ENCODE results near the gene OR2B6. TPM values are rescaled to one million over a fixed set of nuclear protein-coding genes. Genes with fewer than 3 reads are reported as not detected.
"Not testable (repeated sequence)": the region's sequence is repeated elsewhere in the genome, so short reads cannot be mapped to it uniquely, and the experiment has no call there.

The OR2B6 gene
- total RNA-seq = not detected

- Mint-ChIP-seq H3K27ac (no peak within 1 kb of the TSS), H3K9me3 (no peaks in the 10 kb centered on the region), H3K4me3 (no peak within 1 kb of the TSS), H3K4me1 (no peaks in the 10 kb centered on the region), H3K27me3 (peaks cover 34% of the 10 kb centered on the region), H3K36me3 (ENCODE audit: low read depth) (no peaks in the 10 kb centered on the region)
- ChIA-PET CTCF (no interaction called here), POLR2A (no interaction called here)
- no peak for DNase-seq
Observed at GRCh38 chr6:27956941-27957340, at the start of gene OR2B6. OR2B6 (plus strand) TSS chr6:27957241; CDS start chr6:27957241, 0 bp downstream.

DNA sequence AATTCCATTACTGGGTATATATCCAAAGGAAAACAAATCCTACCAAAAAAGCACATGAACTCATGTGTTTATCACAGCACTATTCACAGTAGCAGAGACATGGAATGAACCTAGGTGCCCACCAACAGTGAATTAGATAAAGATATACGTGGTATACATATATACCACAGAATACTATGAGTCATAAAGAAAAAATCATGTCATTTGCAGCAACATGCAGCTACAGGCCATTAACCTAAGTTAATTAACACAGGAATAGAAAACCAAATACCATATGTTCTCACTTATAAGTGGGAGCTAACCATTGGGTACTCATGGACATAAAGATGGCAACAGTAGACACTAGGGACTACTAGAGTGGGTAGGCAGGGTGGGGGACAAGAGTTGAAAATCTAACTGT lies 49.0 kb upstream of the OR2B6 start:
- CTCF ChIA-PET = no interaction called here
- Mint-ChIP-seq H3K36me3 (ENCODE audit: low read depth) (no peaks in the 10 kb centered on the region), H3K27me3 (peaks cover 35% of the 10 kb centered on the region), H3K9me3 (no peaks in the 10 kb centered on the region), H3K4me1 (peaks cover 7% of the 10 kb centered on the region), H3K27ac (no peak overlapping the region), H3K4me3 (no peak overlapping the region)
- DNase-seq = no peak
- POLR2A ChIA-PET = interaction anchor here (0.9 kb wide), 1 partner anchor 15 kb away, joined by 3 read pairs; a partner anchor contains a TSS

GRCh38 chr6:27911956-27912446 lies 45.0 kb upstream of the OR2B6 start, which contains the start of gene OR2B2:
OR2B2 (minus strand) TSS chr6:27912396; CDS start chr6:27912319, 77 bp downstream.
- no peaks in the 10 kb centered on the region for H3K36me3 Mint-ChIP-seq (ENCODE audit: low read depth)
- no peaks in the 10 kb centered on the region for H3K9me3 Mint-ChIP-seq
- ChIA-PET CTCF (interaction anchor here (0.7 kb wide), 1 partner anchor 1987 kb away, joined by 3 read pairs; no protein-coding TSS in a partner anchor), POLR2A (interaction anchor here (0.6 kb wide), 1 partner anchor 778 kb away, joined by 3 read pairs; no protein-coding TSS in a partner anchor)
- no peak for DNase-seq
- H3K4me3 Mint-ChIP-seq = no peak within 1 kb of the TSS
- no peak within 1 kb of the TSS for H3K27ac Mint-ChIP-seq
- H3K27me3 Mint-ChIP-seq = peaks cover 32% of the 10 kb centered on the region
- H3K4me1 Mint-ChIP-seq = no peaks in the 10 kb centered on the region

- H3K27ac Mint-ChIP-seq = no peak overlapping the region
- no peak overlapping the region for H3K4me3 Mint-ChIP-seq
- H3K36me3 Mint-ChIP-seq (ENCODE audit: low read depth) = no peaks in the 10 kb centered on the region
- no peak for DNase-seq
- no peaks in the 10 kb centered on the region for H3K9me3 Mint-ChIP-seq
- H3K4me1 Mint-ChIP-seq = no peaks in the 10 kb centered on the region
- POLR2A ChIA-PET = interaction anchor here (1.2 kb wide), 1 partner anchor 460 kb away, joined by 3 read pairs; no protein-coding TSS in a partner anchor
- CTCF ChIA-PET = no interaction called here
- H3K27me3 Mint-ChIP-seq = peaks cover 20% of the 10 kb centered on the region
Observed at GRCh38 chr6:27922949-27923348, 34.1 kb upstream of the OR2B6 start.

DNA sequence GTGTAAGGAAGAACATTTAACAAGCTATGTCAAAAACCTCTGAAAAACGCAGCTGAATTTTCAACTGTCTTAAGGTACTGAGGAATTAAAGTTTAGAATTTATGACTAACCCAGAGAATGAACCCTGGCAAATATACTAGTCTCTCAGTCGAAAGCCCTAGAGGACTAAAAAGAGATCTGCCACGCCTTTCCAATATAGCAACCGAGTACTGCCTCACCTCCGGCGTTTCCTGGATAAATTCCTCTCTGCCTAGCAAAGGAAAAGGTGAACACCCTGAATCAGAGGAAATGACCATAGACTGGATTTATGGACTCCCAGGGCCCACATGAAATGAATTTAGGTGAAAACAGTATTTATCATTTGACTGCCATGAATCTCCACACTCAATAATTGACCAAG lies 32.9 kb upstream of the OR2B6 start:
- no peaks in the 10 kb centered on the region for H3K9me3 Mint-ChIP-seq
- no peak overlapping the region for H3K27ac Mint-ChIP-seq
- no peak overlapping the region for H3K4me3 Mint-ChIP-seq
- no peak for DNase-seq
- peaks cover 20% of the 10 kb centered on the region for H3K27me3 Mint-ChIP-seq
- ChIA-PET CTCF (interaction anchor here (0.6 kb wide), 1 partner anchor 933 kb away, joined by 3 read pairs; no protein-coding TSS in a partner anchor), POLR2A (interaction anchor here (1.1 to 1.2 kb wide), 2 partner anchors 31 to 459 kb away, joined by 3 read pairs; a partner anchor contains a TSS)
- no peaks in the 10 kb centered on the region for H3K4me1 Mint-ChIP-seq
- H3K36me3 Mint-ChIP-seq (ENCODE audit: low read depth) = no peaks in the 10 kb centered on the region

- H3K27me3 Mint-ChIP-seq = peaks cover 23% of the 10 kb centered on the region
- CTCF ChIA-PET; H3K9me3 Mint-ChIP-seq; H3K27ac Mint-ChIP-seq; H3K4me3 Mint-ChIP-seq; H3K4me1 Mint-ChIP-seq; H3K36me3 Mint-ChIP-seq (ENCODE audit: low read depth); DNase-seq; POLR2A ChIA-PET: not testable (repeated sequence)
Observed at GRCh38 chr6:27928041-27928440, 29.0 kb upstream of the OR2B6 start.

DNA sequence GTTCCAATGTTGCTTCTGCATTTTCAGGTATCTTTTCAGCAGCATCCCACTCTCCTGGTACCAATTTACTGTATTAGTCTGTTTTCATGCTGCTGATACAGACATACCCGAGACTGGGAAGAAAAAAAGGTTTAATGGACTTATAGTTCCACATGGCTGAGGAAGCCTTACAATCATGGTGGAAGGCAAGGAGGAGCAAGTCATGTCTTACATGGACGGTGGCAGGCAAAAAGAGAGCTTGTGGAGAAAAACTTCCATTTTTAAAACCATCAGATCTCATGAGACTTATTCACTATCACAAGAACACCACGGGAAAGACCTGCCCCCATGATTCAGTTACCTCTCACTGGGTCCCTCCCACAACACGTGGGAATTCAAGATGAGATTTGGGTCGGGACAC lies 27.1 kb upstream of the OR2B6 start:
- POLR2A ChIA-PET; DNase-seq; H3K4me1 Mint-ChIP-seq; H3K27ac Mint-ChIP-seq; H3K9me3 Mint-ChIP-seq; H3K36me3 Mint-ChIP-seq (ENCODE audit: low read depth); H3K4me3 Mint-ChIP-seq; CTCF ChIA-PET: not testable (repeated sequence)
- peaks cover 20% of the 10 kb centered on the region for H3K27me3 Mint-ChIP-seq

DNA sequence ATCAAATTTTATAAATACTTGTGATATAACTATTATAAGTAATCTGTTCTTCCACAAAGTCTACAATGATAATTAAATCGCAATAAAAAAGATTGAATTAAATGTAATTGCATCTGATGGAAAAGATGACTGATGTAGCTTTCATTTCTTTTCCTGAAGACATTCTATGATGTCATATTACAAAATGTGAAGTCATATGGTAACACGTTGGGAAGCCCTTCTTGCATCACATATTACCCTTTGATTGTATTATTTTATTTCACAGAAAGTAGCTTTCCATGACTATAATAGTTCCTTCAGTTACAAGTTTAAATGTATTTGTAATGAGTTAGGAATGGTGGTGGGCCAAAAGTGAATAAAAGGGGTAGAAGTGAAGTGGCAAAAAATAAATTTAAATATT lies 25.8 kb upstream of the OR2B6 start:
- Mint-ChIP-seq H3K36me3 (ENCODE audit: low read depth) (no peaks in the 10 kb centered on the region), H3K4me3 (no peak overlapping the region), H3K9me3 (no peaks in the 10 kb centered on the region), H3K4me1 (no peaks in the 10 kb centered on the region), H3K27ac (no peak overlapping the region), H3K27me3 (peaks cover 18% of the 10 kb centered on the region)
- POLR2A ChIA-PET = no interaction called here
- no peak for DNase-seq
- CTCF ChIA-PET = no interaction called here

GRCh38 chr6:27940766-27941165 lies 16.3 kb upstream of the OR2B6 start:
- H3K27me3 Mint-ChIP-seq = peaks cover 14% of the 10 kb centered on the region
- CTCF ChIA-PET = no interaction called here

DNA sequence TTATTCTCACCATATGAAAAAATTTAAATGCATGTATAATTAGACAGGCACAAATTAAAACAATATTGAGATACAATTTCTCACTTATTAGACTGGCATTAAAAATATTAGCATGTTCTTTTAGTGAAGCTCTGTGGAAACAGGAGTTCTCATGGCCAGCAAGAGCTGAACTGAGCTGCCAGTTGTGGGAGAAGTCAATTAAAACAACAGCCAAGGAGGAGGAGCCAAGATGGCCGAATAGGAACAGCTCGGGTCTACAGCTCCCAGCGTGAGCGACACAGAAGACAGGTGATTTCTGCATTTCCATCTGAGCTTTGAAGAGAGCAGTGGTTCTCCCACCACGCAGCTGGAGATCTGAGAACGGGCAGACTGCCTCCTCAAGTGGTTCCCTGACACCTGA lies 14.0 kb upstream of the OR2B6 start:
- H3K27ac Mint-ChIP-seq; H3K4me1 Mint-ChIP-seq; H3K36me3 Mint-ChIP-seq (ENCODE audit: low read depth); CTCF ChIA-PET; H3K9me3 Mint-ChIP-seq; DNase-seq; POLR2A ChIA-PET; H3K4me3 Mint-ChIP-seq: not testable (repeated sequence)
- peaks cover 14% of the 10 kb centered on the region for H3K27me3 Mint-ChIP-seq

More at GRCh38 chr6:27940766-27941165, 16.3 kb upstream of the OR2B6 start:
- no peak overlapping the region for H3K4me3 Mint-ChIP-seq
- no peak for DNase-seq
- POLR2A ChIA-PET = no interaction called here
- no peaks in the 10 kb centered on the region for H3K36me3 Mint-ChIP-seq (ENCODE audit: low read depth)
- no peaks in the 10 kb centered on the region for H3K9me3 Mint-ChIP-seq
- no peak overlapping the region for H3K27ac Mint-ChIP-seq
- H3K4me1 Mint-ChIP-seq = no peaks in the 10 kb centered on the region

GRCh38 chr6:27948237-27948636 lies 8.8 kb upstream of the OR2B6 start:
- H3K4me3 Mint-ChIP-seq = no peak overlapping the region
- CTCF ChIA-PET = no interaction called here

GRCh38 chr6:27951040-27951439 lies 6.0 kb upstream of the OR2B6 start:
- Mint-ChIP-seq H3K27me3 (peaks cover 30% of the 10 kb centered on the region), H3K4me3 (no peak overlapping the region), H3K27ac (no peak overlapping the region), H3K4me1 (no peaks in the 10 kb centered on the region), H3K9me3 (no peaks in the 10 kb centered on the region), H3K36me3 (ENCODE audit: low read depth) (no peaks in the 10 kb centered on the region)
- no peak for DNase-seq
- CTCF ChIA-PET = no interaction called here
- POLR2A ChIA-PET = no interaction called here

More at GRCh38 chr6:27948237-27948636, 8.8 kb upstream of the OR2B6 start:
- peaks cover 18% of the 10 kb centered on the region for H3K27me3 Mint-ChIP-seq
- DNase-seq = no peak
- no peaks in the 10 kb centered on the region for H3K36me3 Mint-ChIP-seq (ENCODE audit: low read depth)
- H3K4me1 Mint-ChIP-seq = no peaks in the 10 kb centered on the region
- POLR2A ChIA-PET = no interaction called here
- H3K9me3 Mint-ChIP-seq = no peaks in the 10 kb centered on the region
- H3K27ac Mint-ChIP-seq = no peak overlapping the region

DNA sequence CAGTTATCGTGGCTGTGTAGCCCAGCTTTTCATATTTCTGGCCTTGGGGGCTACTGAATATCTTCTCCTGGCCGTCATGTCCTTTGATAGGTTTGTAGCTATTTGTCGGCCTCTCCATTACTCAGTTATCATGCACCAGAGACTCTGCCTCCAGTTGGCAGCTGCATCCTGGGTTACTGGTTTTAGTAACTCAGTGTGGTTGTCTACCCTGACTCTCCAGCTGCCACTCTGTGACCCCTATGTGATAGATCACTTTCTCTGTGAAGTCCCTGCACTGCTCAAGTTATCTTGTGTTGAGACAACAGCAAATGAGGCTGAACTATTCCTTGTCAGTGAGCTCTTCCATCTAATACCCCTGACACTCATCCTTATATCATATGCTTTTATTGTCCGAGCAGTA lies 475 bp downstream of the OR2B6 start:
- ChIA-PET POLR2A (no interaction called here), CTCF (no interaction called here)
- H3K4me3 Mint-ChIP-seq = no peak overlapping the region
- H3K9me3 Mint-ChIP-seq = no peaks in the 10 kb centered on the region
- H3K27ac Mint-ChIP-seq = no peak overlapping the region
- no peaks in the 10 kb centered on the region for H3K4me1 Mint-ChIP-seq
- peaks cover 30% of the 10 kb centered on the region for H3K27me3 Mint-ChIP-seq
- no peak for DNase-seq
- no peaks in the 10 kb centered on the region for H3K36me3 Mint-ChIP-seq (ENCODE audit: low read depth)

- CTCF ChIA-PET = no interaction called here
Observed at GRCh38 chr6:27962506-27962905, 5.5 kb downstream of the OR2B6 start.

More at GRCh38 chr6:27962506-27962905, 5.5 kb downstream of the OR2B6 start:
- DNase-seq = no peak
- Mint-ChIP-seq H3K27me3 (peaks cover 7% of the 10 kb centered on the region), H3K4me1 (no peaks in the 10 kb centered on the region), H3K27ac (no peak overlapping the region), H3K36me3 (ENCODE audit: low read depth) (no peaks in the 10 kb centered on the region), H3K9me3 (no peaks in the 10 kb centered on the region), H3K4me3 (no peak overlapping the region)
- POLR2A ChIA-PET = no interaction called here

Measured in activated CD4-positive, alpha-beta memory T cell treated with anti-CD3 and anti-CD28 coated beads, Interleukin-2, amount 10 ng/mL, durations not matched to agents 7 days and 5 days (primary cell).